GM19452 (cell line): ENCODE measurements around the gene FSD1L.
A peak's percentile ranks its signal among the peaks of the same experiment; 100 is the strongest.

Experiments used
- ATAC-seq: cut with Tn5 transposase; IDR thresholded peaks from one replicate; pipeline ENCODE4 v1.9.1; 2021; ENCODE audit not compliant: unreplicated experiment

Gene FSD1L

DNA sequence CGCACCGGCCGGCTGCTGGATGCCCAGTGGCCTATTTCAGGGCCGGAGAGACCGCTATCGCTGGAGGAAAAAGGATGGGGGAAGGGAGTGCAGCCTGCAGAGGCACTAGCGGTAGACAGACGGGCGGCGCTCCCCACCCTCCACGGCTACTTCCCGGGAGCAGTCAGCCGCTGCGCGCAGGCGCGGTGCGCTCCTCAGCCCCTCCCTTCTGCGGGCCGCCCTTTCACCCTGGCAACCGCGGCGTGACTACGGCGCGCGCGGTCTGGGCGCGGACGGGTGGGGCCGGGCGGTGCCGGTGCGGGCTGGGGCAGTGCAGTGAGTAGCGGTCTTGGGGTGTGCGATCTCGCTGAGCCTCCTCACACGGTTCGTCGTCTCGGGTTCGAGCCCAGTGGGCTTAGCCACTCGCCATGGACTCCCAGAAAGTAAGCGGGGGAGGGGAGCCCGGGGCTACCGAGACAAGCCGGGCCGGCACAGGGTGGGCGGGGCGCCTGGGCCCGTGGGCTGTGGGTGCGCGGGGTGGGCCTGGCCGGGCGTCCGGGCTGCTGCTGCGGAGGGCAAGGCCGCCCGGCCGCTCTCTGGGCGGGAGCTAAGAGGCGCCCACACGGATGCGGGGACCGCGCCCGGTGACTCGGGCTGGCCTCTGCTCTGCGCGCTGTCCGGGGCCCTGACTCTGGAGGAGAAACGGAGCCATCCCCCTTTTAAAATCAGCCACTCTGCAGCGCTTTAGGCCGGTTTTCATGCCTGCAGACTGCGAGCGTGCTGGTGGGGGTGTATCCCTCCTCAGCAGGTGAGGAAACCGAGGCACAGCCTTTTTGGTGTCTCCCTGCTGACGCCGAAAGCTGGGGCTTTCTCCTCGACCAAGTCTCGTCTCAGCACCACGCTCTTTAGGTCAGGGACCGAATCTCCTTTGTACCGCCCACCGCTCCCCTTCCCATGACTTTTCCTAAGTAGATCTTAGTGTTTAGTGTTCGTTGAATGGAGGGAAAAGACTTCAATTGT lies at the start of gene FSD1L:
TSS of gene FSD1L (plus strand) at position 221 of the 999 bp plus-strand sequence. CDS start at position 408, 187 bp downstream.
- peak; percentile 97 for ATAC-seq

DNA sequence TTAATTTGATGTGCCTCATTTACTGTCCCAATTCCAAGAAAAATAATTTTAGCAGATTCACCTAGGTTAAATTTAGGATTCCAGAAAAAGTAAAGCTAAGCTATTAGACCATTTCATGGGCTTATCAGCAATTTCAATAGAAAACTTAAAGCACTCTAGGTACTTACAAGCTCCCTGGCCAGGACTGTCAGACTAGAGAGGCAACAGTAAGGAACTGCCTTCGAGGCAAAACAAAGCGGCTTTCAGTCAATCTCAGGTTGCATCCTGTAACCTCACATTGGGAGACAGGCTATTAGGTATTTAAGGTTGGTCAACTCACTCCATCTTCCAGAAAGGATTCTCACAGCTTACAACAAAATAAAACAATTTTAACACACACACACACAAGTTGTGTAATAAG lies 48.7 kb upstream of the FSD1L start:
- ATAC-seq = no peak

DNA sequence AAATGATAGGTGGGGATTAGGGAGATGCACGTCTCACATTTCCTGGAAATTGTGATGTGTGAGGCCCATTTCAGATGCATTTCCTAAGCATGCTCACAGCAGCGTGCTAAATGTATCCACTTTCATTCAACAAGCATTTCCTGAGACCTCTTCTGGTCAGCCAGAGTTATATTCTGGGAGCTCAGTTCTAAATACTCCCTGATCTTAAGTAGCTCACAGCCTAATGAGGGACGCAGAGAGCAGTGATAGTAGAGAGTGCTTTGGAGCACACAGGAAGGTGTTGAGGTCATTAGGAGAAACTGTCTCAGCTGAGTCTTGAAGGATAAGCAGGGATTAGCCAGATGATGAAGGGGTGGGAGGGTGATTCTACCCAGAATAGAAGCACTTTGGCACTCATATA lies 46.2 kb upstream of the FSD1L start:
- ATAC-seq = no peak

DNA sequence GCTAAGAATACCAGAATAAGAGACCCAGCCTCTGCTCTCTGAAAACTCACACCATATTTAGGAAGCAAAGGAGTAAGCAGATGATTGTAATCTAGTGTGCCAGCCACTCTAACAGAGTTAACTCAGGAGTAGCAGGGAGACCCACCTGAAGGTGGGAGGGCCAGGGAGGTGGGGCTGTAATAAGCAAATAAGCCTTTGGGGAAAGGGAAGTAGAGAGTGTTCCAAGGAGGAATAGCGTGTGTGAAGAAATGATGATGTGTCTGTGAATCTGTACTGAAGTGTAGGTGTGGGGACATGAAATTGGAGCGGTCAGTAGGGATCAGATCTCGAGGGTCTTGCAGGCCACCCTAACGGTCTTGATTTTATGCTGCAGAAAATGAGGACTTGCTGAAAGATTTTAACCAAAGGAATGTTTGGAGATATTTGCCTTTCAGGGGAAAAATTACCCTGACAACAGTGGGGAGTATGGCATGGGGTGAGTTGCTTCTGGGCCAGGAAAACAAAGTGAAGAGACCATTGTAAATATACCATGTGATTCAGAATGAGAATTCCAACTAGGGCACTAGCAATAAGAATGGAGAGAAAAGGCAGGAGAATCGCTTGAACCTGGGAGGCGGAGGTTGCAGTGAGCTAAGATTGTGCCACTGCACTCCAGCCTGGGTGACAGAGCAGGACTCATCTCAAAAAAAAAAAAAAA lies 44.1 kb upstream of the FSD1L start:
- ATAC-seq = no peak

DNA sequence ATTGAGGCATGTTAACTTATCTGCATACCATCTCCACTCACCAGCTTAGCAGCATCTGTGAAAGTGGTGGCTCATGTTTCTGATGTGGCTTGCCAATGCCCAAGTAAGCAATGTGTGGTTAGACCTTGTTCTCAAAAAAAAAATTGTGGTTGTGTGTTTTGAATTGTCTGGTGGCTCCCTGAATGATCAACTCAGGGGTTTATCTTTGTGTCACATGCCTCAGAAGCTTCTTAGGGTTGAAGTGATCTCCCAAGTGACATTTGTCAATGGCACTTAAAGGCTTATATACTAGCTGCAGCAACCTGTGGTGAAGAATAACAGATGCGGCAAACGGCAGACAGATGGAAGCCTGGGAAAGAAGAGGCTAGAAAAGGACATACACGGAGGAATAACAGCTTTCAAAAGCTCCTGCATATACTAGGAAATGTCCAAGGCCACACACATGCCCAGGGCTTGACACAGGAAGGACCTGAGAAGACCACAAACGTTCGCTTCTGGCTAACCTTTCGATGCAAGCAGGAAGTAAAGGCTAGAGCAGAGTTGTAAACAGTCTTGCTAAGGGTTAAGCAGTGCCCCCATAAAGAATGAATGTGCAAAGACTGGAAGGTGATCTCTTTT lies 42.2 kb upstream of the FSD1L start:
- peak; percentile 93 for ATAC-seq

DNA sequence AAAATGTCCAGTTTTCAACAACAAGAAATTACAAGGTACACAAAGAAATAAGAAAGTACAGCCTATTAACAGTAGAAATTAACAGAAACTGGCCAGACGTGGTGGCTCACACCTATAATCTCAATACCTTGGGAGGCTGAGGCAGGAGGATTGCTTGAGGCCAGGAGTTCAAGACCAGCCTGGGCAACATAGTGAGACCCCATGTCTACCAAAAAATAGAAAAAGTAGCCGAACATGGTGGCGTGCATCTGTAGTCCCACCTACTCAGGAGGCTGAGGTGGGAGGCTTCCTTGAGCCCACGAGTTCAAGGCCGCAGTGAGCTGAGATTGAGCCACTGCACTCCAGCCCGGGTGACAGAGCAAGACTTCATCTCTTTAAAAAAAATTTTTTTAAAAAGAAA lies 41.5 kb upstream of the FSD1L start:
- no peak for ATAC-seq

DNA sequence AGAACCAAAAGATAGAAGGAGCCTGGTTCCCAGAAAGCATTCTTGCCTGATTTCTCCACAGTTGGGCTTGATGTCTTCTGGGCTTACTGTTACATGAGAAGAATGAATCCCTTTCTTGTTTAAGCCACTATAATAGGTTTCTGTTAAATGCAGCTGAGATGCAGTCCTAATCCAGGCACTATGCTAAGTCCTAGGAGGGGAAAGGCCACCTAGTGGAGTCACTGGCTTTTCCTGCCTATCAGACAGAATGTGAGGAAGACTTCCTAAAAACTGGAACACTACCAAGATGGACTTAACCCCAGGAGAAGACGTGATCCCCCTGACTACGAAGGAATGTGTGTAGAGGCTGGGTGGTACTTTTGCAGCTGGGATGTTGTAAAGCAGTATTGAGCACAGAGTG lies 34.3 kb upstream of the FSD1L start:
- ATAC-seq = no peak

DNA sequence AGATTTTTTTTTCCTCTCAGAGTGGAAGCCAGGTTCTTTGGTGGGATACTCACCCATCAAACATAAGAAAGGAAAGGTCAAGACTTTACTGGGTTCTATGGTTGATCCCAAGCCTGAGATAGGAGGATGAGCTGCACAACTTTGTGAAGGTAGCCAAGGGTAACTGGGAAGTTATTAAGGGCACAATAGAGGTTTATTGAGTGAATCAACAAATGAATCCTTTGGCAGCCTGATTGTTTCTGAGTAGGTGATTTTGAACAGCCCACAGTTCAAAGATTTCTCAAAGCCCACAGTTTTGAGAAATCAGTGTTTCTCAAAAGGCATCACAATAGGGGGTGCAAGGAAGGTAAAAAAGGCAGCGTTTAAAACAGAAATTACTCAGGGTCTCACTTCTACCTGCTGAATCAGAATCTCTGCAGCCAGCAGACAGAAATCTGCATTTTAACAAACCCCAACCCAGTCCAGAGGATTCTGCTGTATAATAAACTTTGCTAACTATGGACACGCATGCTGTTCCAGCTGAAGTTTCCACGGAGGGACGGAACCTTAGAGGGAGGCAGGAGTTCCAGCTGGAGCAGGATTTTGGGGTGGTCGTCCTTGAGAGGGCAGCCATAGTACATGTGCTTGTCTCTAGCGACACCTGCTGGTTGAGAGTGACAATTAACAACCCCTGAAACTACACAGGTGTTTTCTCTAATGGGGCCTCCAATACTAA lies 32.7 kb upstream of the FSD1L start:
- peak; percentile 65 for ATAC-seq

DNA sequence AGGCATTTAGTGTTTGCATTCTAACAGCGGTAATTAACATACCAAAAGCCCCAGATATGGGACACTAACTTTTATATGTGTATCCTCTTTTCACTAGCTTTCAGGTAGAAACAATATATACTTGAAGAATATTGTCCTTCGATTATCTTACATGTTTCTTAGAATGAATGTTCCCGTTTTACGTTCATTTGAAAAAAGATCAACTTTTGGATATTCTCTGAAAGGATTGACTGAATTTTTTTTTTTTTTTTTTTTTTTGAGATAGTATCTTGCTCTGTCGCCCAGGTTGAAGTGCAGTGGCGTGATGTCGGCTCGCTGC lies 32.2 kb upstream of the FSD1L start:
- ATAC-seq = no peak

DNA sequence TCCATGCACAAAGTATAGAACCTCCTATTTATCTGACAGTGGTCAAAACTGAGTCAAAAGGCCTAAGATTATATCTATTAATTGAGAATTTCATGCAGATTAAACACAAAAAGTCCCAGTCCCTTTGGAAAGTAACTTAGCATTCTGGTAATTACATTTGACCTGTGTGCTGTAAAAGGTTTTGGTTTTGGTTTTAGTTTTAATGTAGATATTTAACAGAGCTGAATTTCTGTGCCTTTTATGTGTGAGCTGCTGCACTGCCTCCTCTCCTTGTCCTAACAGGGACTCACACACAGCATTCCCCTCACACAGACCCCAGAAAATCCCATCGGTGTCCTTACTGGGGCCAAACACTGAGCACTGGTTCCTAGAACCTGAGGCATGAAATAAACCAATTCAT lies 31.0 kb upstream of the FSD1L start:
- peak; percentile 64 for ATAC-seq

DNA sequence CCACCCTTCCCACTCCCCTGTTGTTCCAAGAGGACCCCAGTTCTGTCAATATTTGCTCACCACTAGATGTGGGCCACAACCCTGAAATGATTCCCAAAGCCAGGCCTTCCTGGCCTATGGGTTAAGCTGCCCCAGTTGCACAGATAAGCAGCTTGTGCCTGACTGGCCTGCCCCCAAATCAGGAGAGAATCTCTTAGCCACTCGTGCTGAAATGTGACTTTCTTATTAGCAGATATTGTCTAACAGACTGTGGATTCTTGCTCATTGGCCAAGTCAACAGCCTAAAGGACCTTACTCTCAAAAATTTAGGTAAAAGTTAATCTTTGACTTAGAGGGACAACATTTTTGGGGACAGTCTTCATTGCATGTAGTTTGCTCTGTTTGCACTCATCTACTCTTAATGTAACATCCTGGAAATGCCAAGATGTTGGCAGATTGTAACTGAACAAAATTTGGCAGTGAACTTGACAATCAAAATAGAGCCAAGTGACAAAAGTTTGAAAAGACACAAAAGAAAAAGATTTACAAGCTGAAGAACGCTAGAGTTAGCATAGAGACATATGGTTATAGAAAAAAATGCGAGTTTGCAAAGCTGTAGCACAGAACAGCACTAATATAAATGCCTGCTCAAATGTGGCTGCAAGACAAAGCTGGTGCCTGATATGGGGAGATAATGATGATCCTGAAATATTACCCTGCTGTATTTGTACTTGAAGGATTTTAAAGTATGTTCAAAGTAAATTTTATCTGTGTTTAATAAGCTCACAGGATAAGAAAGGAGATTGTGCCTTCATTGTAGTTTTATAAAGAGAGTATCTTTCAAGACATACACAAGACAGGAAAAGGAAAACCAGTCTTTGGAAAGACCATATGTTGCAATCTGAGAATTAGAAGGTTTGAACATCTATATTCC lies 29.0 kb upstream of the FSD1L start:
- no peak for ATAC-seq

DNA sequence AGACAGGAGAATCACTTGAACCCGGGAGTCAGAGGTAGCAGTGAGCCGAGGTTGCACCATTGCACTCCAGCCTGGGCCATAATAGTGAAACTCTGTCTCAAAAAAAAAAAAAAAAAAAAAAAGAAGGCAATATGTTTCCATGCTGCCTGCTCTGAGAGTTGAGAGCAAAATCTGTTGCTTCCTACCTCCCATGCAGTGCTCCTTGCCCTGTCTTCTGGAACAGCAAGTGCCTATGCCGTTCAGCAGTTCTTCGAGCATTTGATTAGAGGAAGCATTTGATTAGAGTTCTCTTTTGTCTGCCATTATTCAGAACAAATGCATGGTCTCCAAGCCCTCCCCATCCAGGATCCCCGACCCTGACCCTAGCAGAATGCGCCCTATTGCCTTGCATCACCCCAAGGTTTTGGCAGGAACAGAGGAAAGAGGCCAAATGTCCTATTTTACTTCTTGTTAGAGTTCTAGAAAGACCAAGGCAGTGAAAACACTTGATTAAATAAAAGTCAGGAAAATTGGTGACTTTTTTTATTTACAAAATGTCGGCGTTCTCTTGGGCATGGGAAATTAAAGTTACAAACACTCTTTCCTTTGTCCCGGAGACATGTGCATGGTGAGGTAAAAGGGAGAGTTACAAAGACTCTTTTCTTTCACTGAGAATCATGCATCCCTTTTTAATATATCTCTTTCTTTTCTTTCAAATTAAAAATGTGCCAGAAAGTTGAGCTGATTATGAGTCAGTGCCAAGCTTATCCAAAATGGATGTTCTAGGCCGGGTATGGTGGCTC lies 27.8 kb upstream of the FSD1L start:
- ATAC-seq = no peak

DNA sequence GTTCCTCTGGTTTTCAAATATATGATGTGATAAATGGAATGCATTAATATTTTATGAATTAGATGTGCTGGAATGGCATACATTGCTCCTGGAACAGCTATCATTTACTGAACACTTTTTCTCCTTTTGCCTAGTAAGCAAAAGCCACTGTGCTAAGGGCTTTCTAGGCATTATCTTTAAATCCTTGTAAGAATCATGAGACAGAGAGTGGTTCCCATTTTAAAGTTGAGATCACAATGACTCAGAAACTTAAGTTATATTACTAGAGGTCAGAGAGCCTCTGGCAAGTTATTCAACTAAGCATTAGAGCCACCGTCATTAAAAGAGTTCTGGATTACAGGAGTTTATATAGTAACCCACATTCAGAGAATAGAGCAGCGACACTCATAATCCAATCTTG lies 26.7 kb upstream of the FSD1L start:
- no peak for ATAC-seq

DNA sequence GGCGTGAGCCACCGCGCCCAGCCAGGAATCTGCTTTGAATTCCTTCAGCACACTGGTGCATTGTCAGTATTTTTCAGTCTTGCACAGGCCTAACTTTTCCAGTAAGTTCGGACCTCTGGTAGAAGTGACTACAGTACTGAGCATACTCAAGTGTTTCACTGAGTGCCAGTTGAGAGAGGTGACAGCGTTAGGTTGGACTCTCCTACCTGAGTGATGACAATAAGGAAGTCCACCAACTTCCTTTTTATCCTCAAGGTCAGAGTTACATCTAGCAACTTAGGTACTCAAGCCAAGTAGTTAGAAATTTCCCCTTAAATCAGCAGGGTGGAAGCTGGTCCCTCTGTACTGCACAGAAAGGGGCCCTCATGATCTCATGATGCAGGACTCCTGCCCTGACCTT lies 26.0 kb upstream of the FSD1L start:
- no peak for ATAC-seq

DNA sequence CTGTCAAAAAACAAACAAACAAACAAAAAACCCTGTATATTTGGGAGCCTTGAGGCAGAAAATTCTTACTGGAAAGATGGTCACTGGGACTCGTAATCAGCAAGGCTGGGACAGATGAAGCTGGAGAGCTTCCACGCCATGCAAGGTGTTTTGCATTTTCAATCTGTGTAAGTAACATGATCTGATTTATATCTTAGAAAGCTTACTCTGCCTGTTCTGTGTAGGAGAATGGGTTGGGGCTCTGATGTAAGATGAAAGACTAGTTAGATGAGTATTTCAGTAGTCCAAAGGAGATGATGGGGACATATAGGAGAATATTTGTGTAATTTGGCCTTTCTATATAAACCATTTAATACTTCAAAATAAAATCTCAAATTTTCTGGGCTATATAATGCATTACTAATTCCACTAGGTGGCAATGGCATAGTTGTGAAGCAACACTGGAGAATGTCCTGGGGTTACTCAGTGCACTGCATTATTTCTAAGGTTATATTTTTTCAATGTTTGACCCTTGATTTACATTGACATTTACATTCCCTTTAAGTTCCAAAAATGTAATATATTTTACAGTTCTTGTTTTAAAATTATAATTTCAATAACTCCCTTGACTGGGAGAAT lies 21.9 kb upstream of the FSD1L start:
- no peak for ATAC-seq

DNA sequence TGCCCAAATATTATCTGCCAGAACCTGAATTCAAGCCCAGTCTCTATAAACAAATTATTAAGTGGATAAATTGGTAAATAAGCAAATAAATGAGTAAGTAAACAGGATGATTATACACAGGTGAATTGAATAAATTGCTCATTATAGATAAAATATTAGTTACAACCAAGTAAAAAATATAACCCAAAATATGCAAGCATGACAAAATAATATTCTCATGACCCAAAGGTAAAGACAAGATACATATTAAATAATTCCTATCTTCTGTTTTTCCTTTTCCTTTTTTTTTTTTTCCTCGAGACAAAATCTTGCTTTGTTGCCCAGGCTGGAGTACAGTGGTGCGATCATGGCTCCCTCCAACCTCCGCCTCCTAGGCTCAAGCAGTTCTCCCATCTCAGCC lies 21.2 kb upstream of the FSD1L start:
- no peak for ATAC-seq

DNA sequence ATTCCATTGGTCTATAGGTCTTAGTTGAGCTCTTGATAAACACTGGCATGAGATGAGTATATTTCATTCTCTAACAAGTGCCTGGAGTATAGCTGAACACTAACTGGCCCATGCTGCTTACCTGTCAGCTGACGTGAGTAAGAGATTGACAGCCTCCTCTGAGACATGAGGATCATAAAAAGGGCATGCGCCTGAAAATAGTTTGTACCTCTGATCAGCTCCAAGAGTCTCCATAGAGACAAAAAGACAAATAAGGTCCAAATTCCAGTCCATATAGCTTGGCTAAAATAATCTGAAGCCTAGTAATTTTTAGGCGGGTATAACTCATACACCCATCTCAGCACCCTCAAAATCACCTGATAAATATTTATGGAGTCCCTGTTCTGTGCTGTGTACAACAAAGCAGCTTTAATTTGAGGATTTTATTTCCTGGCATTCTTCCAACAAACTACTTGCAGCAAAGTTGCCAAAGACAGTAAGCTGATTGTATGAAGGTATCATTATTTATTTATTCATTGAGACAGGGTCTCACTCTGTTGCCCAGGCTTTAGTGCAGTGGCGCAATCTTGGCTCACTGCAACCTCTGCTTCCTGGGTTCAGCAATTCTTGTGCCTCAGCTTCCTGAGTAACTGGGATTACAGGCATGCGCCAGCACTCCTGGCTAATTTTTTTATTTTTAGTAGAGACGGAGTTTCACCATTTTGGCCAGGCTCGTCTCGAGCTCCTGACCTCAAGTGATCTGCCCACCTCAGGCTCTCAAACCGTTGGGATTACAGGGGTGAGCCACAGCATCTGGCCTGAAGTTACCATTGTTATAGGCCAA lies 16.2 kb upstream of the FSD1L start:
- no peak for ATAC-seq

DNA sequence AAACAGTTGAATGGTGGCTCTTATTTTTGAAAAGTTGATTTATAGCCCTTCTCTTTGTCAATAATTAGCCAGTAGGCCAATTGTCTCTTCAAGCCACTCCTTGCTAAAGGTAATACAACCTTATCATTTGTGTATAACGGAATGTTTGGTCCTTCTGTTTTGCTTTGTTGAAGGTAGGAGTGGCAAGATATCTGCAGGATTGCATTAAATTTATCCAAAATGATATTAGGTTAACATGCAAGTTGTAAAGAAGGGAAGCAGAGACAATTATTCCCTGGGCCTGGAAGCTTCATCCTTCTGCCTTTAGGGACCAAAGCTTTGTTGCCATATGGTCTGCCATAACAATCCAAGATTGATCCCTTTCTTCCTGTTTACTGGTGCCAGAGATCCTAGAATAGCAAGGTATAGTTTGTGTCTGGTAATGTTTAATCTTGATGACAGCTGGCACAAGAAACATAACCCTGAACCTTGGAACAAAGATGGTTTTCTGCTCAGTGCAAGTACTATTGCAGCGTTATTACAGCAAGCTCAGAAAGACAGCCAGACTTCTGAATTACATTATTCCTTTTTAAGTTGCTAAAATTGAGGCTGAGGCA lies 15.5 kb upstream of the FSD1L start:
- ATAC-seq = no peak
